HPDE6-E6E7 (cell line): Measurements from ENCODE around the gene DAGLA.

Source experiments
- DNase-seq: peaks from one replicate; pipeline ENCODE4 v3.0.0; 2011; ENCODE audit warnings: missing footprints; ENCODE audit errors: extremely low spot score

DAGLA gene

DNA sequence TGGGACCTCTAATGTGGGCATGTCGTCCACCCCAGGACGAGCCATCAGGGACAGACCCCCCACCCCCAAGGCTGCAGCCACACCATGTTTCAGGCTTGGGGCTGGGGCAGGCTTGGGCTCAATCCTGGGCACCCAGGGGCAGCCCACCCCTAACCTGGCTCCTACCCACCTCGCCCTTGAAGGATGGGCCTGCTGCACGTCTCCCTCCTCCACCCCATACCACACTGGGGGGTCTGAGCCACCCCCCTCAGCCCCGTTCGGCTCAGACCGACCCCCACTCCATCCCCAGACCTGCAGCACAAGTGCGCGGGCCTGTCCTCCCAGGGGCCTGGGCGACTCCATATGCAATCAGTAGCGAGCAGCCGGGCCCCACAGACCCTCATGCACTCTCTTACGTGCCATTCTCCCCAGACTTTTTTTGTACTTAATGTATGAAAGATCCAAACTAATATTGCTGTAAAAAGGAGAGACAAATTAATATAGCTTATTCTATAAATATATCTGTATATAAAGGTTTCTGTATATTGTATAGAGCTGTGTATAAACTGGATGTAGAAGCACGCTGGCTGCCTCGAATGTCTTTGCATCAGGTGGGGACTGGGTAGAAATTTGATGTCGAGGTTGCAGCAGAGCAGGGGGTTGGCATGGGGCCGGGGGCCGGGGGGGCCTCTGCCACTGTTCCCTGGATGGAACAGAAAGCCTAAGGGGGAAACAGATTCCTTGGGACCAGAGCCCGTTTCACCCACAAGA is 66.4 kb downstream of the DAGLA start:
- DNase-seq: no peak

DNA sequence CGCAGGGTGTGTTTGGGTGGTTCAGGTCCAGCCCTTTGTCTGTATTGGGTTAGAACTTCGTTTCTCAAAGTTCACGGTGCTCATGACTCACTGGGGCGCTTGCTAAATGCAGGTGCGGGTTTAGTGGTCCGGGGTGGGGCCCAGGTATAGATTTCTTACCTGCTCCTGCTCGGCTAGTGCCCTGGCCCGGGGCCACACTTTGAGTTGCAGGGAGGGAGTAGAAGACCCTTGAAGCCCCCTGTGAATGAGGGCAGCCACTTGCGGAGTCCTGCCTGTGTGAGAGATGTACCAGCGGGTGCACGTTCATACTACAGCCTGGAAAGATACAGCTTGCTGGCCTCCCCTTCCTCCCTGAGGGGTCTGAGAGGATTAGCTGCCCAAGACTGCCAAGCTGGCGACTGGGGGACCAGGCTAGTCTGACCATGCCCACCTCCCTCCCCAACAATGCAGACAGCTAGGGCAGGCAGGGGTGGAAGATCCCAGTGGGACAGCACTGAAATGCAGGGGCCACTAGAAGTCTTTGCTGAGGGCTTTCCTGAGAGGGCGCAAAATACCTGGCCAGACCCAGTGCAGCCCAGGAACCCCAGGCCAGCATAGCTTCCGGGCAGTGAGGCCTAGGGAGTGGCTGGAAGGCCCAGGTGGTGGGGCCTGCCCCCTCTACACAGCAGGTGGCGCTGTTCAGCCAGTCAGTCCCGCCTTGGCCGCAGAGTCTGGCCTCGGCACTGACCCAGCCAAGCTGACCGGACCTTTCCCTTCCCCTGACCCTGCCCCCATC is 67.2 kb downstream of the DAGLA start:
- DNase-seq: peak; percentile 75

DNA sequence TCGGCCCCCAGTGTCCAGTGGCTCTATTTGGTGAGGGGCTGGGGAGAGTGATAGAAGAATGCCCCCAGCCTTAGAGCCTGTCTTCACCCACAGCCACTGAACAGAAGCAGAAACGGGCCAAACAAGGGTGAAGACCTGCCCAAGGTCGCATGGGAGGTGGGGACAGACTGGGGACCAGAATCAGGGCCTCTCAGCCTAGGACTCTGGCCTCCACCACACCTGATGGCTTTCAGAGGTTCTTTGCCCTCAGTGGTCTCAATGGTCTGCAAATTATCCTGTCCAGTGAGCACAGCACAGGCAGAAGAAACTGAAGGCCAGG is 67.7 kb downstream of the DAGLA start:
- DNase-seq: no peak

GRCh38 chr11:61749591-61750217 is 69.5 kb downstream of the DAGLA start:
- DNase-seq: no peak

DNA sequence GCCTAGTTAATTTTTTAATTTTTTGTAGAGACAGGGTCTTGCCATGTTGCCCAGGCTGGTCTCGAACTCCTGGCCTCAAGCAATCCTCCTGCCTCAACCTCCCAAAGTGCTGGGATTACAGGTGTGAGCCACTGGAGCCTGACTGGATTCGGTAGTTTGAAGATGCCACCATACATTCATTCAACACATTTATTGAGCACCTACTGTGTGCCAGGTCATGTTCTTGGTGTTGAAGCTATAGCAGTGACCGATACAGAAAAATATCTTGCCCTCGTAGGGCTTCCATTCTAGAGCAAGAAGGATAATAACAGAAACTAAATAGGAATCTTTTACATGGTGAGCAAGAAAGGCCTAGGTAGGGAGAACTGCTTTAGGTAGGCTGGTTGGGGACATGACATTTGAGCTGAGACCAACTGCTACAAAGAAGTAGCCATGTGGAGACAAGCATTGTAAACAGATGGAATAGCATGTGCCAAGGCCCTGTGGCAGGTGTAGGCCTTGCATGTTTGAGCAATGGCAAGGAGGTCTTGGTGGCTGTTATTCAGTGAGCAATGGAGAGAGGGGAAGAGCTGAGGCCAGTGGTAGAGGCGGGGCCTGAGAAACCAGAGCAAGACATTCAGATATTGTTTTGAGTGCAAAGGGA is 70.6 kb downstream of the DAGLA start:
- DNase-seq: no peak

- no peak for DNase-seq
Measured at GRCh38 chr11:61751384-61751783, 71.2 kb downstream of the DAGLA start.

GRCh38 chr11:61752117-61752924 is 72.1 kb downstream of the DAGLA start, which contains the start of gene MYRF:
TSS of gene MYRF (plus strand) at chr11:61752636. CDS start at chr11:61752745, 109 bp downstream.
- DNase-seq: no peak

GRCh38 chr11:61752925-61753521 is 72.8 kb downstream of the DAGLA start:
- no peak for DNase-seq

DNA sequence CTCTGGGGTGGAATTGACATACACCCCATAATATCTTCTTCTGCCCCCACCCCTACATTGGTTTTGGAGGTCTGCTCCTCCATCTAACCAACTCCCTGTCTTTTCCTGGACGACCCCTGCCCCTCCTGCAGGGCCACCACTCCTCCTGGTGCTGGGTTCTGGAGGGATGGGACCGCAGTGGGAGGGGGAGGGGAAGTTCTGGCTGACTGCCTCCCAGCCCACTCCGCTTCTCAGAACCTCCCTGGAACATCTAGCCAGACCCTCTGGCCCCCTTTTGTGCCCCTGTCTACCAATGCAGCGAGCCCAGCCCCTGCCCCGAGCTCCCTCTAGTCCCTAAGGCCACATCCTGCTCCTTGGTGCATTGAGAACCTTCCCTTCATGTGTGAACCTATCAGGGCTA is 73.5 kb downstream of the DAGLA start:
- no peak for DNase-seq

GRCh38 chr11:61754534-61755482 is 74.6 kb downstream of the DAGLA start:
- no peak for DNase-seq

DNA sequence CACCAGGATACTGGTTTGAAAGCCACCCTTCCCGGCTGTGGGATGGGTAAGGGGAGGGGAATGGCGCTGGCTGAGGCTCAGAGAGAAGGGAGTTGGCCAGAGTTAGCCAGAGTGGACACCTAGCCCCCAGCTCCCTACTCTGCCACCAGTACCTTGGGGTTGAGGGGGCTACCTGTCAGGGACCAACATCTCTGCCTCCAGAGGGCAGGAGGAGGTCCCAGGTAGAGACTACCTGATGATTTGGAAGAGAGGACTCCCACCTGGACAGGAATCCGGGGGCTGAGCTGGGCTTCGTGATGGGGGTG is 75.9 kb downstream of the DAGLA start:
- DNase-seq: no peak

GRCh38 chr11:61756452-61757212 is 76.4 kb downstream of the DAGLA start:
- DNase-seq: no peak

- no peak for DNase-seq
Measured at GRCh38 chr11:61757213-61757862, 77.1 kb downstream of the DAGLA start.

- no peak for DNase-seq
Measured at GRCh38 chr11:61760946-61761345, 80.8 kb downstream of the DAGLA start.

DNA sequence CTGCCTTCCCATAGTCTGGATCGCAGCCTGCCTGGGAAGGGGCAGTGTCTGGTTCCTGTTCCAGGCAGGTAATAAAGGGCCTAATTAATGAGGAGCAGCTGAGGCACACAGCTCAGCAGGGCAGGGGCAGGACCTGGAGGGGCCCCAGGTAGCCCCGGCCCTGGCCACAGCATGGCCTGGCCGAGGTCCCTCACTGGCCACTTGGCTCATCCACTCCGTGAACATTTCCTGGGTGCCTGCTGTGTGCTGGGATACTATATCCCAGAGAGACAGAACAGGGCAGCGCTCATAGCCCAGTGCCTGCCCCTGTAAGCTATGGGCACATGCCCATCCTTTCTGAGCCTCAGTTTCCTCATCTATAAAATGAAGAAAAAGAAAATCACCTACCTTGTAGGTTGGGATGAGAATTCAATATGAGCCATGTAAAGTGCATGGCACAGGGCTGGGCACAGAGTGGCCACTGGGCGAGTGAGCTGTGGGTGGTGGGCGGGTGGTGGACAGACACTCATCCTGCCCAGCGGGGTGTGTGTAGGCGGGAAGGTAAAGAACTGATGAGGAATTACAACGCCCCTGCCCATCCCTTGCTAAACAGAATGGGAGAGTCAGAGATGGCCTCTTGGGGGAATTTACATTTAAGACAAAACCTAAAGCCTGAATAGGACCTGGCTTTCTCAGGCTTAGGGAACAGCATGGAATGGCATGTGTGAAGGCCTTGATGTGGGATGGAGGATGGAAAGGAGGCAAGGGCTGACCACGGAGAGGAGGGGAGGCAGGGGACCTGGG is 81.4 kb downstream of the DAGLA start:
- DNase-seq: no peak

DNA sequence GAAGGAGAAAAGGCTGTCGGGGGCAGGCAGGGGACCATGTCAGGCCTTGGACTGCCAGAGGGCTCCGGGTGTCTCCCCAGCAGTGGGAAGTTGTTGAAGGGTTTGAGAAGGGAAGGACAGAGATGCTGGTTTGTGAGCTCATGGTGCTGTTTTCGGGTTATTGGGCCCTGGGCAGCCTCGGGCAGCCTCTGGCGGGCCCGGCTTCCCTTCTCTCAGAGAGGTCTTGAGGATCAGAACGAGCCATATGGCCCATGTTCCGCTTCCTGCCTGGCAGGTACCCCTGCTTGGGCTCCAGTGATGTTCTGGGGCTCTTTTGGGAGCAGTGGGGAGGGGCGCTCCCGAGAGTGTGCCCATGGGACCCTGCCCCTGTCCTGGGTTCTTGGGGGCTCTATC is 82.0 kb downstream of the DAGLA start:
- DNase-seq: no peak

DNA sequence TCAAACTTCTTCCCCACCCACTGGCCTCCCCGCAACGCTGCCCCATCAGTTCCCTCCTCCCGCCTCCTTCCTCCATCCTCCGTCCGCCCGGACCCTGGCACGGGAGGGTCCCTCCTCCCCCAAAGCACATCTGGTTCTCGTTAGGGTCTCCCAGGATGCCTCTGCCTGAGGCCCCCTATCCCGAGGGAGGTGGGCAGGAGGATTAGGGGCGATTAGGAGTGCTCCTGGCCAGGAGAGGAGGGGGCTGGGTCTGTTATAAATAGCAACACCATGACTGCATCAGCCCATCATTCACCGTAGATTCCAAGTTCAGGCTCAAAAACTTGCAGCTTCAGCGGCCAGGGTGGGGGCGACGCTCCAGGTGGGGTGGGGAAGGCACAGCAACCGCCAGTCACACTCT is 82.6 kb downstream of the DAGLA start:
- no peak for DNase-seq
